Stimulated activated CD4-positive, alpha-beta T cell treated with anti-CD3 and anti-CD28 coated beads, Interleukin-12 subunit alpha, Interleukin-12 subunit beta, amount 100 ng/mL, for 24 hours (primary cell): Measurements from ENCODE around the gene TBC1D12.

Source experiments
- DNase-seq, 2 experiments: peaks; one replicate each; pipeline ENCODE4 v3.0.0-alpha.2; 2020; ENCODE audit warnings: low read depth in 2 of 2

The TBC1D12 gene

DNA sequence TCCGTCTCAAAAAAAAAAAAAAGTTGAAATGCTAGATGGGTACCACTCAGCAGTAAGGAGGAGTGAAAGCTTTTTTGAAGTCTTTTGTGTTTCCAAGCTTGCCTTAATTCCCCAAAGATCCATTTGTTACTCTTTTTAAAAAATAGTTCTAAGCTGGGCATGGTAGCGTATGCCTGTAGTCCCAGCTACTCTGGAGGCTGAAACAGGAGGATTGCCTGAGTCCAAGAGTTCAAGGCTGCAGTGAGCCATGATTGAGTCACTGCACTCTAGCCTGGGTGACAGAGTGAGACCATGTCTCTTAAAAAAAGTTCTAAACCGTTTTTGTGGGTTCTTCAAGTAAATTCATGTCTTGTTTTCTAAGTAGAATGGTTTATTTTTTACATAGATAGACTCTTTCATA is 5.3 kb downstream of the TBC1D12 start:
- DNase-seq = no peak

DNA sequence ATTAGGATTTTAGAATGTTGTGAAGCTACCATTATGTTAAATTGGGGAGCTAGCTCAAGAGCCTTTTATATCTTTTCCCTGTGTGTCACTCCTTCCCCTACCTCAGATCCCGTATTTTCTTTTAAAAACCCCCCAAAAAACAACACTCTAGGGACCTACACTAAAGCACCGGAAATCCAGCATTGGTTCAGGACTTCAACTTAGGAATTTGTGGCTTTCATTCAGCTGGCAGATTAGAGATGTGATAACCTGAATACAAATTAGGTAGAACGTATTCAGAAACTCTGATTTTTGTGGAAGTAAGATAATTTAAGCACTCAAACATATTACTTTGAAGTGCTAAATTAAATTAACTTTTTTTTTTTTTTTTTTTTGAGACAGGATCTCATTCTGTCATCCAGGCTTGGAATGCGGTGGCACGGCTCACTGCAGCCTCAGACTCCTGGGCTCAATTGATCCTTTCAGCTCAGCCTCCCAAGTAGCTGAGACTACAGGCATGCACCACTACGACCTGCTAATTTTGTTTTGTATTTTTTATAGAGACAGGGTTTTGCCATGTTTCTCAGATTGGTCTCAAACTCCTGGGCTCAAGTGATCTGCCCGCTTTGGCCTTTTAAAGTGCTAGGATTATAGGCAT is 6.8 kb downstream of the TBC1D12 start:
- no peak for DNase-seq

DNA sequence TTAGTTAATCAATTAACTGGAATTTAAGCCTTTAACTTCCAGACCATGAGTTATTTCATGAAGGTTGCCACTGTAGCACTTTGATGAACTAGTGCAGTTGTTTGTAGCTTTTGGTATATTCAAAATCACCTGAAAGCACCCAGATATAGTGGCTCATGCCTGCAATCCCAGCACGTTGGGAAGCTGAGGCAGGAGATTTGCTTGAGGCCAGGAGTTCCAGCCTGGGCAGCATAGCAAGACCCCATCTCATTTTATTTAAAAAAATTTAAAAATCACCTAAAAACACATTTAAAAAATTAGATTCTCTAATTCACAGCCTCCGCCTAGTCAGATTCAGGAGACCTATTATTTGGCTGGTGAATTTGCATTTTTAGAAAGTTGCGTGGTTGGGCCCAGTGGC is 9.0 kb downstream of the TBC1D12 start:
- DNase-seq = no peak

DNA sequence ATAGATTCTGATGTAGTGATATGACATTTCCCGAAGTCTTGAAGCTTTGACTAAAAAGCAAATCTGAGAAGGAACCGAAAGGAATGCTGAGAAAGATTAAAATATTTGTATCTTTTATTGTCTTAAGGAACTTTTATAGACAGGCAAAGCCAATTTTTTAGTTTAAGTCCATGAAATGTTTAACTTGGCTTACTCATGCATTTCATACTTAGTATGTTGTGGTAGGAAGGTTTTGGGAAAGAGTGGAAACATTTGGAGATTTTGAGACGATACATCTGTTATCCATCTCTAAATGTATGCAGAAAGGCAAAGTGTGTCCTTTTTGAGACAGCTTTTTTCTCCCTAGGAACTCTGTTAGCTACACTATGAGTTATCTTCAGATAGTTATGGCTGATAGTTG is 10.1 kb downstream of the TBC1D12 start:
- no peak for DNase-seq

DNA sequence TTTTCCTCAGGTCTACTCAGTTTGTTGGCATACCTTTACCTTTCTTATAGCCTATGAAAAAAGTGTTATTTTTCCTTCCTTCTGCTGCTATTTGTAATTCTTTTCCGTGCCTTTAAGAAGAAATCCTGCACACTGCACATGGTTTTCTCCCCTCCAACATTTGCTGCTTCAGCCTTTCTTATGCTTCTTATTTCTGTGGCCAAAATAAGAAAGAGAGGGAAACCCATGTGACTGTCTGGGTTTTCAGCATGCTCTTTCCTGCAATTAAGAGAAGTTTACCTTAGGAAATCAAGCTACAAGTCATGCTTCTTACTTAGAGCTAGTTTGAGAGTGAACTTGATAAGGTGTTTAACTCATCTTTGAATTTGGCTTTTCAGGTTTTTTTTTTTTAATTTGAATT is 11.0 kb downstream of the TBC1D12 start:
- DNase-seq = no peak

DNA sequence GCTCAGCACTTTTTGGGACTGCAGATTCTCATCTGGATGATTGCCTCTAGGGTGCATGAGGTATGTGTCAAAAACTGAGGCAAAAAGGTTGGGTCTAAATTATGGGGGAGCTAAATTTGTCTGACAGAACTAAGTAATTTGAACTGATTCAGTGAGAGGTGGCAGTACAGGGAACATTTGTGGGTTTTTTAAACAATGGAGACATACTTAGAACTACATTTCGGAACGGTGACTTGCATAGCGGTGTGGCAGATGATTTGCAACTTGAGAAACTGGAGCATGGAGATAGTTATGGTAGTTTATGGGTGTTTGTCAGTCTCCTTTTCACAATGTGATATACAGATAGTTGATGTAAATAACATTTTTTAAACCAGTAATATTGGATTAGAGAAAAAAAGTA is 14.6 kb downstream of the TBC1D12 start:
- DNase-seq = no peak

DNA sequence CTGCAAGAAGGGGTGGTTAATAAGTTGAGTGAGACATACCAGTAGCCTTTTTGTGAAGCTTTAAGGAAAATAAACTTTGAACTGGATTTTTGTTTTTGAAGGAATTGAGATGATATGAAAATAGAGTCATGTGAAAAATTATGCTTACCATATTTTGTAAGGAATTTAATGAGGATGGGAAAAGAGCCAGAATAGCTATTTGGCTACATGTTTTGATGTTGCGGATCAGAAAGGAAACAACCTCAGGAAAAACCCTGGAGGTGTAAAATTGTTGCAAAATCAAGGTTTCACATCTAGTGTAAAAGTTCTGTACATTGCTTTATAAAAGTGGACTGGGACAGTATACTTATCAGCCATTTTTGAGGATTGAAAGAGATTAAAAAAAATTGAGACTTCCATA is 15.0 kb downstream of the TBC1D12 start:
- DNase-seq = no peak

DNA sequence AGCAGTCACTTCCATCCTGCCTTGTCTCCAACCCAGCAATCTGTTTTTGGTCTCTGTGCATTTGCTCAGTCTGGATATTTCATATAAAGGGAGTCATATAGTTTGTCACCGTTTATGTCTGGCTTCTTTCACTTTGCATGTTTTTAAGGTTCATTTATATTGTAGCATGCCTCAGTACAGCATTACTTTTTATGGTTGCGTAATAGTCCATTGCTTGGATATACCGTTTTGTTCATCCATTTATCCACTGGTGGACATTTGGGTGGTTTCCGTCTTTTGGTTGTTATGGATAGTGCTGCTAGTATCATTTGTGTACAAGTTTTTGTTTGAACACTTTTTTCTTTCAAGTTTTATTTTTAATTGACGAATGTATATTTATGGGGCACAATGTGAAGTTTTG is 18.2 kb downstream of the TBC1D12 start:
- no peak for DNase-seq

DNA sequence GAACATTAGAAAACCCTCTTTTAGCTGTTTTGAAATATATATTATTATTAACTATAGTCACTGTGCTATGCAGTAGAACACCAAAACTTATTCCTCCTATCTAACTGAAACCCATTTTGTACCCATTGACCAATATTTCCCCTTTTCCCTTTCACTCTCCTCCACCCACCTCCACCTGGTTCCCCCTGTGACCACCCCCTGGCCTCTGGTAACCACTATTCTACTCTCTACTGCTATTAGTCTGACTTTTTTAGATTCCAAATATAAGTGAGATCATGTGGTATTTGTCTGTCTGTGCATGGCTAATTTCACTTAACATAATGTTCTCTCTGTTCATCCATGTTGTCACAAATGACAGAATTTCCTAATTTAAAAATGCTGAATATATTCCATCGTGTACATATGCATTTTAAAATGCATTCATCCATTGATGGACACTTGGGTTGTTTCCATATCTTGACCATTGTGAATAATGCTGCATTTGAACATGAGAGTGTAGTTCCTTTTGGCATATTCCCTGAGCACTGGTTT is 18.7 kb downstream of the TBC1D12 start:
- no peak for DNase-seq

DNA sequence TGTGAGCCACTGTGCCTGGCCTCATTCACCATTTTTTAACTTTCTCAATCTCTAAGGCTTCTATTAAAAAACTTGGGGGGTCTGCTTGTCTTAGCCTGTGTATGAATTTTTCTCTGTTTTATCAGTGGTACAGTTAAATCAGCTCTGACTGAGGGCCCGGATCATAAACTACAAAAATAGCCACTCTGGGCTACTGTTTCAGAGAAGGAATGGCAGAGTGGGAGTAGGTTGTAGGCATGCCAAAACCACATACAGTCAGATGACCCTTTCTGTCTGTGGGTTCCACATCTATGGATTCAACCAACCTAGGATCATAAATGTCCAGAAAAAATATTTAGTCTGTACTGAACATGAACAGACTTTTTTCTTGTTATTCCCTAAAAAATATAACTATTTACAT is 21.3 kb downstream of the TBC1D12 start:
- DNase-seq = no peak

DNA sequence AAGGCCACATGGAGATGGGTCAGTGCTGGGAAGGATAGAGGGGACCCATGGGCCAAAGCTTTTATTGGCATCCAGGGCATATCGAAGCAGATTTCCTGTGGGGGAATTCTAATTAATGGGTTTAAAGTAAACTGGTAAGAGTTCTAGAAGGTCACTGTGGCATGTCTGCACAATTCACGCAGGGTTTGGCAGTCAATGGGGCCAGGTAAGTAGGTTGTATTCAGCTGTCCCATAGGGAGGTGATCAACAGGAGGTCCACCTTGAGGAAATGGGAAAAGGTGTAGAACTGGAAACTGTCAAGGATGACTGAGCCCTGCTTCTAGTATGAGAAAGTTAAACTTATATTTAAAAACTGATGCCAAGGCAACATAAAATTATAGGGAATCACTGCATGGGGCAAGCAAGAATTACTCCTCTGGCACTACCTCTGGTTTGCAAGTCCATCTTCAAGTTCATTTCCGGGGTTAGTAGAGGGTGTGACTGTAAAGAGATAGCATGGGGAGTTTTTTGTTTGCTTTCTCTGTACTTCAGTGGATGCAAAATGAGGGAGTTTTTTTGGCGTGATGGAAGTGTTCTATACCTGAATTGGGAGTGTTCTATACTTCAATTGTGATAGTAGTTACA is 22.5 kb downstream of the TBC1D12 start:
- no peak for DNase-seq

DNA sequence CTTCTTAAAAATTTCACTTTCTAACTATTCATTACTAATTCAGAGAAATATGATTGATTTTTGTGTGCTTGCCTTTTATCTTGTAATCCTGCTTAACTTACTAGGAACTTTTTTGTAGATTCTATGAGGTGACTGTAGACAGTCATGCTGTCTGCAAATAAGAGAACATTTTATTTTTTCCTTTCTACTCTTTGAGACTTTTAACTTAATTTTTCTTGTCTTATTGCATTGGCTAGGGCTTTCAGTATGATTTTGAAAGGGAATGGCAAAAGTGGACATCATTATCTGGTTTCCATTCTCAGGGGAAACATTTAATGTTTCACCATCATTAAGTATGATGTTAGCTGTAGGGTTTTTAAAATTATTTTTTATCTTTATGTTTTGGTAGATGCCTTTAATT is 23.6 kb downstream of the TBC1D12 start:
- DNase-seq = no peak

DNA sequence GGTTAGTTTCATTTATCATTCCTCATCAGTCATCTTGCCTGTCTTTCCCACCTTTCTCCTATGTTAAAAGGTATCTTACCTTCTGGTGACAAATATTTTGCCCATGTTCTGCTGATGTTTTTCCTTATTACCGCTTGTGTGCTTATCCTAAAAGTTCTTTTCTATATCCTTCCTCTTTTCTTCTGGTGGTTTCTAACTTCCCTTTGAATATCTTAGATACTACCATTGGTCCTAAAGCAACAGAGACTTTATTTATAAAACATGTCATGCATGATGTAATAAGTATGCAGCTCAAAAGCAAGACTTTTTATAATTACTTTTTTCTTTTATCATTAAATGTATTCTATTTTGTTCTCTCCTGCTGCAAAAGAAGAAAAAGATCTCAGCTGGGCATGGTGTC is 24.8 kb downstream of the TBC1D12 start:
- no peak for DNase-seq

DNA sequence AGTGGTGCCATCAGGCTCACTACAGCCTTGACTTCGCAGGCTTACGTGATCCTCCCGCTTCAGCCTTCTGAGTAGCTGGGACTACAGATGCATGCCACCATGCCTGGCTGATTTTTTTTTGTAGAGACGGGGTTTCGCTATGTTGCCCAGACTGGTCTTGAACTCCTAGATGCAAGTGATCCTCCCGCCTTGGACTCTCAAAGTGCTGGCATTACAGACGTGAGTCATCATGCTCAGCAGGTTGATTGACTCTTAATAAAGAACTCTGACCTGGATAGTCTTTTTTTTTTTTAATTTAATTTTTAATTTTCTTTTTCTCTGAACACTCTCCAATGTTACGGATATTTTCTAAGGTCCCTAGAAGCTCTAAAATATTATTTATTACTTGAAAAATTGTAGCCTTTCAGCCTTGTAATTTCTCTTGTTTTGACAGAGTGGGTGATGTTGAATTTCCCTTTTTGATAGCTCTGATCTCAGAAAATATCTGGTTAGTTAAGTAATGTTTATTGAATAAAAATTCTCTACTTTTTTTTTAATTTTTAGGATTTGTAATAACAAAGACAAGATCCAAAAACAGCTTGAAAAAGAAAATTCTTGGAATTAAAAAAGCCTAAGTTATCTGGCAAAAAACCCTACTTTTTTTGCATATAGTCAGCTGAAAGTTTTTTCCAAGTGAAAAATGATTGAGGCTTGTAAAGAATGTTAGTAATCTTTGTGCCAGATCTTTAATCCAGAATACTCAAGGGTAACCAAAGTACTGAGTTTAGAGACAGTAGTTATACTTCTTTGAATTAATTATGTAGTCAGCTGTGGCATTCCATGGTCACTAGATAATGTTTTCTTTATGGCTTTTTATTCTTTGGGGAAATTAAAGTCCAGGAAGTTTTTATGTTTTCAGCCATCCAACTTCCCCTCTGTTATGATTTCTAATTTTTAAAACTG is 26.7 kb downstream of the TBC1D12 start:
- no peak for DNase-seq

DNA sequence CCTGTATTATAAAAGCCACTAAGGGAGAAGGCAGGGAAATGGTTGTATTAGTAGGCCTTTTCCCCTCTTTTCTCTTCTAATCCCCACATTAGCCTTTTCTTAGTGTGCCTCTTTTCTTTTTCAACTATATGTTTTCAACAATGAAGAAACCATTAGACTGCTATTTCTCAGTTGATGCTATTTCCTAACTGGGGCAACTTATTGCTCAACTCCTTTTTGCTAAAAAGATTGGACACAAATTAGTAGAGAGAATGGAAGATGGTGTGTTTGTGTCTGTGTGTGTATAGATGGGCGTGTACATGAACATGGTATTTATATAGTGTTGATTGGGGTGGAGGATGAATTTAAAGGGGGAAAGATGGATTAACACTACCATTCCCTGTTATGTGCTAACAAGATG is 28.4 kb downstream of the TBC1D12 start:
- no peak for DNase-seq

DNA sequence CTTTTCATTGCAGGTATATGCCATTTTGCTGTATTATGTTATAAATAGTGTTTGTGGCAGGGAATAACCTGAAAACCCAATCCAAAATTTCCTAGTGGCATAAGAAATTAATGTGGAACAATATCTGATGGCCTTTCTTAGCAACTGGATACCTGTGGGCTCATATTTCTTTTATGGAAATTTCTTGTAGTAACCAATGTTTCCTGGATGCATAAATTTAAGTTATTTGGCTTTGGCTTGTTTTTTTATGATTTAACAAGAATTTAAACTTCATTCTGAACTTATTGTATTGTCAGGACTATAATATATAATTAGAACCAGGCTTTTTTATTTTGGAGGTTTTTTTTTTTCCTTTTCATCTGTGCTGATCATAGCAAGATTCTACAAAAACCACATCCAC is 30.1 kb downstream of the TBC1D12 start:
- no peak for DNase-seq

DNA sequence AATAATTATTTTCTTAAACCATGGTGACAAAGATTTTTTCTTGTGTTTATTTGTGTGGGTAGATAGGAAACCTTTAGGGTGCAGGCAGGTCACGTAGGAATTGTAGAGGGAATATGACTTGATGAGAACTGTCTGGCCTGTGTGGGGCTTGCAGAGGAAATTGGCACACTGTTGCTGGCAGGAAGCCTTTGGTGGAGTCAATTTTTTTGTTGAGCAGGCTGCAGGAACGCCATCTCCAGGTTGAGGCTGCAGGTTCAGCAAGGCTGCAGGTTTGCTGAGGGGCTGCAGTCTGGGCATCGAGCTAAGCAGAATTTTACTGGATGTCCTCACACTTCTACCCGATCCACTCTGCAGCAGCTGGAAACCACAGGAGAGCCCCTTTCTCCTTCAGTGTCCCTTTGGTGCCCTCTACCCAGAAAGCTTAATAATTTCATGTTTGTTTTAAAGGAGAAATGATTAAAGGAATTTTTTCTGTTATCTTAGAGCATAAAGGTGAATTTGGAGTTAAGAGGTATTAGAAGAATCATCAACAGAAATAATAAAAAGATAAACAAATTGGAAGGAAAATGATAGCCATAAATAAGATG is 37.0 kb downstream of the TBC1D12 start:
- no peak for DNase-seq

DNA sequence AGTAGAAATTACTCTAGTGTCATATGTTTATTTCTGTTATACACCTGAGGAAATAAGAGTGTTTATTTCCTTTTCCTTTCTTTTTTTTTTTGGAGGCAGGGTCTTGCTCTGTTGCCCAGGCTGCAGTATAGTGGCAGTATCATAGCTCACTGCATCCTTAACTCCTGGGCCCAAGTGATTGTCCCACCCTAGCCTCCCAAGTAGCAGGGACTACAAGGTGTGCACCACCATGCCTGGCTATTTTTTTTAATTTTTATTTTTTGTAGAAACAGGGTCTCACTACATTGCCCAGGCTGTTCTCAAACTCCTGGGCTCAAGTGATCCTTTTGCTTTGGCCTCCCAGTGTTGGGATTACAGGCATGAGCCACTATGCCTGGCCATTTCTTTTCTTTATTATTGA is 37.8 kb downstream of the TBC1D12 start:
- no peak for DNase-seq

DNA sequence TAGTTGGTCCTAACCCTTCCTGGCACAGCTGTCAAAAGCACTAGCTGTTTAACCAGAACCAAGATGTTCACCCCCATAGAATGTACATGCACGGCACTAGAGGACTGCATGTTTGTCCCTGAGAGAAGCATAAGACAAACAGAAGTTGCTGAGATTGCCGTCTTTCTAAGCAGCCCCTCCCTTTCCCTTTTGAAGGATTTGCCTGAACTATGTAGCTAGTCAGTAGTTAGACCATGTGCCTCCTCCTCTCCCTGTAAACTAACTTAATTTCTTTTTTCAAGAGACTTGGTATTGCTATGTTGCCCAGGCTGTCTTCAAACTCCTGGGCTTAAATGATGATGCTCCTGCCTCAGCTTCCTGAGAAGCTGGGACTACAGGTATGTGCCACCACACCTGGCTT is 40.7 kb downstream of the TBC1D12 start:
- no peak for DNase-seq

DNA sequence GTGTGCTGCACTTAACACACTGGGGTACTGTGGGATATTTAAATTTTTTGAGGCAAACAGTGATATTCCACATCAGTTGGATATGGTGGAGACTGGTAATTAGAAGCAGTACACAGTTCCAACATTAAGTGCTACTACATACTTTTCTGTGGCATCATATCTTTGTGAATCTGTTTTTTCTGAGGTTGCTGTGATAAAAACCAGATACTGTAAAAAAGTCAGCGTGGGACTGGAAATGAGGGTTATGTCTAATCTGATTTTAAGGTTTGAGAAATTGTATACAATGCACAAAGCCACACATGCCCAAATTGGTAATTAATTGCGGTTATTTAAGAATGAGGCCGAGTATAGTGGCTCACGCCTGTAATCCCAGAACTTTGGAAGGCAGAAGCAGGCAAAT is 41.2 kb downstream of the TBC1D12 start:
- DNase-seq = no peak

DNA sequence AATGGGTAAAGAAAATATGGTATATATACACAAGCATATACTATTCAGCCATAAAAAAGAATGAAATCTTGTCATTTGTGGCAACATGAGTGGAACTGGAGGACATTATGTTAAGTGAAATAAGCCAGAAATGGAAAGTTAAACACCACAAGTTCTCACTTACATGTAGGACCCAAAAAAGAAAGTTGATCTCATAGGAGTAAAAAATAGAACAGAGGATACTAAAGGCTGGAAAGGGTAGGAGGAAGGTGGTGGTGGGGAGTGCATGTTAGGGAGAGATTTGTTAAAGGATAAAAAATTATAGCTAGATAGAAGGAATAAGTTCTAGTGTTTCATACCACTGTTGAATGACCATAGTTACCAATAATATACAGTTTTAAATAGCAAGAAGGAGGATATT is 48.4 kb downstream of the TBC1D12 start:
- DNase-seq = no peak

DNA sequence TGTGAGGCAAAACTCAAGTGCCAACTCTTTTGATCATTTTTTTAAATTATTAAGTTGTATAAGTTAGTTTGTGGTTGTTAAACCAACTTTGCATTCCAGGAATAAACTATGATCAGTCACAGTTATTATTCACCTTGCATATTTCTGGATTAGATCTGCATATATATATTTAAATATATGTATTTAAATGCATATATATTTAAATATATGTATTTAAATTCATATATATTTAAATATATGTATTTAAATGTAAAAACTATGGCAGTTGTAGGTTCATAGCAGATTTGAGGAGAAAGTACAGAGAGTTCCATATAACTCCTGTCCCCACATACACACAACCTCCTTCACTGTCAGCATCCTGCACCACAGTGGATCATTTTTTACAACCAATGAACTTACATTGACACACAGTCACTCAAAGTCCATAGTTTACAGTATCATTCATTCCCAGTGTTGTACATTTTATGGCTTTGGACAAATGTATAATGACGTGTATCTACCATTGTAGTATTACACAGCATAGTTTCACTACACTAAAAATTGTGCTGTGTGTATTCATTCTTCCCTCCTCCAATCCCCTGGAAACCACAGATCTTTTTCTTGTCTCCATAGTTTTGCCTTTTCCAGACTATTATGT is 49.7 kb downstream of the TBC1D12 start:
- DNase-seq = no peak
